ENCODE measurements around the gene CACTIN.

DNA sequence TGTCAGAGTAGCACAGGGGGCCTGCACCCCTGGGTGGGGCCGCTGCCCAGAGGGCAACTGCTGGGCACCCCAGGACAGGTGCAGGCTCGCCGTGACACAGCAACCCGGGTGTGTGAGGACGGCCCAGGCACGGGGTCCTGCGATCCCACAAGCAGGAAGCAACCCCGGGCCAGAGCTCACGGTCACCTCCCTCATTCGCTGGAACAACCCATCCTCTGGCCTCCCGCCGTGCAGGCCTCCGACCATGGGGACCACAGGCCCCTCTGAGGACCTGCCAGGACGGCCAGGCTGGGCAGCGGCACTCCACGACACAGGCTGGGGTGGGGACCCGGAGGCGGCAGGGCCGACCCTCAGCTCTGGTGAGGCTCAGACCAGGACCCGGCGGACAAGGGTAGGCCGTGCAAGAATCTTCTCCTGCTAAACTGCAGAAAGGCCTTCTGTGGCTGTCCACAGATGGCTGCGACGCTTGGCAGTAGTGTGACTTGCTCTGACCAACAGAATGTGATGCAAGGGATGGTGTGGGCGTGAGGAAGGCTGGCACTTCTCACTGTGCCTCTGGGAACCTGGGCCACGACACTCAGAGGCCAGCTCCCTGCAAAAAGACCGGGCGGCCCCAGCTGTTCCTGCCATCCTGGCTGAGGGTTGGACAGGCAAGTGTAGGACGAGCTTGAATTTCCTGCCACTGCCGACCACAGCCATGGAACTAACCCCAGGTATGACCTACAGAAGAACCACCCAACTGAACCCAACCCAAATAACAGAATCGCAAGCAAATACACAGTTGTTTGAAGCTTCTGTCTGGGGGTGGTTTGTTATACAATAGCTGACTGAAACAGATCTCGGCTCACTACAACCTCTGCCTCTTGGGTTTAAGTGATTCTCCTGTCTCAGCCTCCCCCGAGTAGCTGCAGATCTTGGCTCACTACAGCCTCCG, 47.2 kb upstream of the CACTIN start:
- TF ChIP-seq, protein P1, sequence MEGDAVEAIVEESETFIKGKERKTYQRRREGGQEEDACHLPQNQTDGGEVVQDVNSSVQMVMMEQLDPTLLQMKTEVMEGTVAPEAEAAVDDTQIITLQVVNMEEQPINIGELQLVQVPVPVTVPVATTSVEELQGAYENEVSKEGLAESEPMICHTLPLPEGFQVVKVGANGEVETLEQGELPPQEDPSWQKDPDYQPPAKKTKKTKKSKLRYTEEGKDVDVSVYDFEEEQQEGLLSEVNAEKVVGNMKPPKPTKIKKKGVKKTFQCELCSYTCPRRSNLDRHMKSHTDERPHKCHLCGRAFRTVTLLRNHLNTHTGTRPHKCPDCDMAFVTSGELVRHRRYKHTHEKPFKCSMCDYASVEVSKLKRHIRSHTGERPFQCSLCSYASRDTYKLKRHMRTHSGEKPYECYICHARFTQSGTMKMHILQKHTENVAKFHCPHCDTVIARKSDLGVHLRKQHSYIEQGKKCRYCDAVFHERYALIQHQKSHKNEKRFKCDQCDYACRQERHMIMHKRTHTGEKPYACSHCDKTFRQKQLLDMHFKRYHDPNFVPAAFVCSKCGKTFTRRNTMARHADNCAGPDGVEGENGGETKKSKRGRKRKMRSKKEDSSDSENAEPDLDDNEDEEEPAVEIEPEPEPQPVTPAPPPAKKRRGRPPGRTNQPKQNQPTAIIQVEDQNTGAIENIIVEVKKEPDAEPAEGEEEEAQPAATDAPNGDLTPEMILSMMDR (IDR thresholded peaks at IDR 0.05): no peak
- TF ChIP-seq POLR2A (IDR thresholded peaks at IDR 0.05): no peak

Measured in right lobe of liver (tissue), 4 donors.